ENCODE measurements around the gene TJAP1. TPM values are rescaled to one million over a fixed set of nuclear protein-coding genes. Genes with fewer than 3 reads are reported as not detected.

Gene TJAP1
- total RNA-seq, 2 experiments from 2014 or later = 42.7 to 47.6 TPM

DNA sequence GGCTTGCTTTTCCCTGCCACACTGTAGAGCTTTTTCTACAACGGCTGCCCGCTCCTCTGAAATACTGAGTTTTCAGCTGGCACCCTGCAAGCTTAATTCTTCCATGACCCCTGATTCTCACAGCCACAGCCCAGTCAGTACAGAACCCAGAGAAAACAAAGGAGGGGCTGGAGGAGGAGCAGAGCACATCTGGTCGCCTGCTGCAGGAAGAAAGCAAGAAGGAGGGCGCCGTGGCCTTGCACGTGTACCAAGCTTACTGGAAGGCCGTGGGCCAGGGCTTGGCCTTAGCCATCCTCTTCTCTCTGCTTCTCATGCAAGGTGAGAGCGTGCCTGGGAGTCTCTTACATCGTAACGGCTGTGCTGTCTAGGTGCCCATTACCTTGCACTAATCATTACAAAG lies 33.3 kb upstream of the TJAP1 start:
- Mint-ChIP-seq H3K27me3 (no peaks in the 10 kb centered on the region), H3K27ac (peak overlapping the region; percentile 24), H3K36me3 (peaks cover 2% of the 10 kb centered on the region), H3K4me1 (no peaks in the 10 kb centered on the region), H3K4me3 (no peak overlapping the region), H3K9me3 (no peaks in the 10 kb centered on the region)
- POLR2A ChIA-PET = no interaction called here
- DNase-seq = no peak
- no peak for ATAC-seq (ENCODE audit: low read depth)

- ATAC-seq (ENCODE audit: low read depth) = no peak
- no peak for DNase-seq
- H3K36me3 Mint-ChIP-seq = peaks cover 2% of the 10 kb centered on the region
- H3K9me3 Mint-ChIP-seq = no peaks in the 10 kb centered on the region
- H3K4me1 Mint-ChIP-seq = no peaks in the 10 kb centered on the region
- no peaks in the 10 kb centered on the region for H3K27me3 Mint-ChIP-seq
- POLR2A ChIA-PET = no interaction called here
- no peak overlapping the region for H3K27ac Mint-ChIP-seq
- no peak overlapping the region for H3K4me3 Mint-ChIP-seq
Measured at GRCh38 chr6:43444582-43444981, 32.8 kb upstream of the TJAP1 start.

GRCh38 chr6:43445576-43445975 lies 31.8 kb upstream of the TJAP1 start:
- Mint-ChIP-seq H3K36me3 (peaks cover 2% of the 10 kb centered on the region), H3K4me3 (no peak overlapping the region), H3K27ac (no peak overlapping the region), H3K27me3 (no peaks in the 10 kb centered on the region), H3K9me3 (no peaks in the 10 kb centered on the region), H3K4me1 (no peaks in the 10 kb centered on the region)
- POLR2A ChIA-PET = no interaction called here
- DNase-seq (no peak), ATAC-seq (ENCODE audit: low read depth) (no peak)

GRCh38 chr6:43447604-43448003 lies 29.8 kb upstream of the TJAP1 start:
- Mint-ChIP-seq H3K36me3 (peaks cover 2% of the 10 kb centered on the region), H3K27me3 (no peaks in the 10 kb centered on the region), H3K4me1 (no peaks in the 10 kb centered on the region), H3K9me3 (no peaks in the 10 kb centered on the region), H3K4me3 (no peak overlapping the region), H3K27ac (no peak overlapping the region)
- ATAC-seq (ENCODE audit: low read depth) (no peak), DNase-seq (no peak)
- POLR2A ChIA-PET = interaction anchor here (0.7 kb wide), 1 partner anchor 655 kb away, joined by 3 read pairs; no protein-coding TSS in a partner anchor

- POLR2A ChIA-PET = no interaction called here
- H3K4me1 Mint-ChIP-seq = no peaks in the 10 kb centered on the region
- DNase-seq = no peak
Measured at GRCh38 chr6:43448916-43449315, 28.5 kb upstream of the TJAP1 start.

DNA sequence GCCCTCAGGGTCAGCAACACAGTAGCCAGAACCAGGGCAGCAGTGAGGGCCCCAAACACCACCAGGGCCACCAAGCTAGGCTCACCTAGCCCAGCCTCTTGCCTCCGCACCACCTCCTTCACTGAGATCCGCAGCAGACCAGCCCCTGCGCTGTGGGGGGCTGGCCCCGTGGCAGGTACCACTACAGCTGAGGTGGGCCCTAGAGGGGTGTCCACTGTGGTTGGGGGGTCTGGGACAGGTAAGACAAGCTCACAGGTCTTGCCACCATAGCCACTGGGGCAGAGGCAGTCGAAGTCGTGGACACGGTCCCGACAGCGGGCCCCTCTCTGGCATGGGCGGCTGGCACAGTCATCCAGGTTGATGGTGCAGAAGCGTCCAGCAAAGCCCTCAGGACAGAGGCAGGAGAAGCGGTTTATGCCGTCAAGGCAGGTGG lies 26.7 kb upstream of the TJAP1 start:
- POLR2A ChIA-PET = interaction anchor here (0.8 kb wide), 1 partner anchor 9 kb away, joined by 6 read pairs; no protein-coding TSS in a partner anchor
- Mint-ChIP-seq H3K27ac (no peak overlapping the region), H3K4me3 (no peak overlapping the region), H3K9me3 (no peaks in the 10 kb centered on the region), H3K27me3 (peaks cover 11% of the 10 kb centered on the region), H3K36me3 (peaks cover 5% of the 10 kb centered on the region), H3K4me1 (peaks cover 7% of the 10 kb centered on the region)
- no peak for ATAC-seq (ENCODE audit: low read depth)
- DNase-seq = no peak

More at GRCh38 chr6:43448916-43449315, 28.5 kb upstream of the TJAP1 start:
- peaks cover under 1% of the 10 kb centered on the region for H3K27me3 Mint-ChIP-seq
- H3K9me3 Mint-ChIP-seq = no peaks in the 10 kb centered on the region
- no peak overlapping the region for H3K4me3 Mint-ChIP-seq
- peaks cover 4% of the 10 kb centered on the region for H3K36me3 Mint-ChIP-seq
- ATAC-seq (ENCODE audit: low read depth) = no peak
- no peak overlapping the region for H3K27ac Mint-ChIP-seq

- POLR2A ChIA-PET = no interaction called here
- DNase-seq = no peak
- Mint-ChIP-seq H3K9me3 (no peaks in the 10 kb centered on the region), H3K36me3 (peaks cover 6% of the 10 kb centered on the region), H3K27me3 (peaks cover 17% of the 10 kb centered on the region), H3K27ac (no peak overlapping the region), H3K4me1 (peaks cover 12% of the 10 kb centered on the region), H3K4me3 (no peak overlapping the region)
- no peak for ATAC-seq (ENCODE audit: low read depth)
Measured at GRCh38 chr6:43451348-43451747, 26.0 kb upstream of the TJAP1 start.

- DNase-seq (no peak), ATAC-seq (ENCODE audit: low read depth) (no peak)
- Mint-ChIP-seq H3K27ac (no peak overlapping the region), H3K4me3 (no peak overlapping the region), H3K4me1 (peaks cover 12% of the 10 kb centered on the region), H3K9me3 (no peaks in the 10 kb centered on the region), H3K27me3 (peaks cover 23% of the 10 kb centered on the region), H3K36me3 (peaks cover 6% of the 10 kb centered on the region)
- POLR2A ChIA-PET = no interaction called here
Measured at GRCh38 chr6:43451939-43452338, 25.4 kb upstream of the TJAP1 start.

GRCh38 chr6:43452896-43453295 lies 24.5 kb upstream of the TJAP1 start:
- Mint-ChIP-seq H3K9me3 (no peaks in the 10 kb centered on the region), H3K4me3 (no peak overlapping the region), H3K4me1 (peaks cover 12% of the 10 kb centered on the region), H3K27me3 (peaks cover 29% of the 10 kb centered on the region), H3K27ac (no peak overlapping the region), H3K36me3 (peaks cover 6% of the 10 kb centered on the region)
- POLR2A ChIA-PET = interaction anchor here (0.6 kb wide), 1 partner anchor 24 kb away, joined by 4 read pairs; no protein-coding TSS in a partner anchor
- ATAC-seq (ENCODE audit: low read depth) (no peak), DNase-seq (no peak)

- Mint-ChIP-seq H3K27ac (no peak overlapping the region), H3K9me3 (no peaks in the 10 kb centered on the region), H3K4me3 (peak overlapping the region; percentile 82), H3K27me3 (peaks cover 29% of the 10 kb centered on the region), H3K36me3 (peaks cover 6% of the 10 kb centered on the region), H3K4me1 (peaks cover 12% of the 10 kb centered on the region)
- DNase-seq (no peak), ATAC-seq (ENCODE audit: low read depth) (no peak)
- POLR2A ChIA-PET = no interaction called here
Measured at GRCh38 chr6:43453831-43454230, 23.5 kb upstream of the TJAP1 start.

DNA sequence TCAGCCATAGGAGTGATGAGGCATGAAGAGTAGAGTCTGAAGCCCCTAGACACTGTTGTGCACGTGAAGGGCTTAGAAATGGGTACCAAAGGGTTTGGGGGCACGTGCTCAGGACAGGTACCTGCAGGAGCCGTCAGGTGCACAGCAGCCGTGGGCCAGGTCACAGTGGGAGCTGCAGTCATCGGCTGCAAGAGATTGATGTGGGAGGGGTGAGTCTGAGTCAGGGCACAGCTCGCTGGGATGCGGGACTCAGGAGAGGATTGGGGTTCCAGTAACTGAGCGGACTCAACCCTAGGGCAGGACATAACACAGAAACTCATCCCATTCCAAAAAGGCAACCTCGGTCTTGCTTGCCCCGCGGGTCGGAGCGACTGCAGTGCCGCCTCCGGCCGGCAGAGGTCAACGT lies 23.1 kb upstream of the TJAP1 start:
- Mint-ChIP-seq H3K27ac (no peak overlapping the region), H3K9me3 (no peaks in the 10 kb centered on the region), H3K36me3 (peaks cover 6% of the 10 kb centered on the region), H3K4me1 (peaks cover 12% of the 10 kb centered on the region), H3K4me3 (peak overlapping the region; percentile 82), H3K27me3 (peaks cover 29% of the 10 kb centered on the region)
- no peak for ATAC-seq (ENCODE audit: low read depth)
- DNase-seq = no peak
- POLR2A ChIA-PET = no interaction called here

DNA sequence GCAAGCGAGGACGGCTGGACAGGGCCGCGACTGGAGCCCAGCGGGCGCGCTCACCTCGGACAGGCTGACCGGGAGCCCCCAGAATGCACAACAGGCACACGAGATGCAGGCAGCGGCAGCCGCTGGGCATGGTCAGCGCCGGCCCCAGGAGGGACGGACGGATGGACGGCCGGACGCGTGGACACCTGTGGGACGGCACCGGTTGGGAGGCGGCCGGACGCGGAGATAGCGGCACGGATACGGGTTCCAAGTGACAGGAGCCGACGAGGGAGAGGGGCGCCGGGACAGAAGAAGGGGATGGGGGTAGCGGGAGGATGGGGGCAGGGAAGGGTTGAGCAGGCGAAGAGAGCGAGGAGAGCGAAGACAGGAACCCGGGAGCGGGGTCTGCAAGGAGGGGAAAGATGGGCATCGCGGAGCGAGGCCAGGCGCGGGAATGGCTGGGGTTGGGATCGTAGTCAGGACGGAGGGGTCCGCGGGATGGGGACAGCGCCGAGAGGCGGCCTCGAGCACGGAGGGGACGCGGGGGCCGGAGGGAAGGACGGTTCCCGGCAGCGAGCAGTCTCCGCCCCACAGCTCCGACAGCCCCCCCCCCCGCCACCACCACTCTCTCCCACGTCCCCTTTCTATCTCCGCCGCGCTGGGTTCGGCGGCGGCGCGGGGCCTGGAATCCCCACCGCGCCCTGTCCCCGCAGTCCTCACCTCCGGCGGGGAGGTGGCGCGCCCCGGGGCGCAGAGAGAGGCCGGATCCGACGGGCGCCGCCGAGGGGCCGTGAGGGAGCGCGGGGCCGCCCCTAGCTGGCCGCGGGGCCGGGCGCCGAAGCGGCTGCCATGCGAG lies 22.5 kb upstream of the TJAP1 start:
- ATAC-seq (ENCODE audit: low read depth) (peak; percentile 59), DNase-seq (peak; percentile 81)
- POLR2A ChIA-PET = interaction anchor here (0.7 kb wide), 1 partner anchor 26 kb away, joined by 4 read pairs; no protein-coding TSS in a partner anchor
- Mint-ChIP-seq H3K4me1 (peaks cover 12% of the 10 kb centered on the region), H3K9me3 (no peaks in the 10 kb centered on the region), H3K27me3 (peaks cover 32% of the 10 kb centered on the region), H3K27ac (no peak overlapping the region), H3K4me3 (peak overlapping the region; percentile 82), H3K36me3 (peaks cover 6% of the 10 kb centered on the region)

DNA sequence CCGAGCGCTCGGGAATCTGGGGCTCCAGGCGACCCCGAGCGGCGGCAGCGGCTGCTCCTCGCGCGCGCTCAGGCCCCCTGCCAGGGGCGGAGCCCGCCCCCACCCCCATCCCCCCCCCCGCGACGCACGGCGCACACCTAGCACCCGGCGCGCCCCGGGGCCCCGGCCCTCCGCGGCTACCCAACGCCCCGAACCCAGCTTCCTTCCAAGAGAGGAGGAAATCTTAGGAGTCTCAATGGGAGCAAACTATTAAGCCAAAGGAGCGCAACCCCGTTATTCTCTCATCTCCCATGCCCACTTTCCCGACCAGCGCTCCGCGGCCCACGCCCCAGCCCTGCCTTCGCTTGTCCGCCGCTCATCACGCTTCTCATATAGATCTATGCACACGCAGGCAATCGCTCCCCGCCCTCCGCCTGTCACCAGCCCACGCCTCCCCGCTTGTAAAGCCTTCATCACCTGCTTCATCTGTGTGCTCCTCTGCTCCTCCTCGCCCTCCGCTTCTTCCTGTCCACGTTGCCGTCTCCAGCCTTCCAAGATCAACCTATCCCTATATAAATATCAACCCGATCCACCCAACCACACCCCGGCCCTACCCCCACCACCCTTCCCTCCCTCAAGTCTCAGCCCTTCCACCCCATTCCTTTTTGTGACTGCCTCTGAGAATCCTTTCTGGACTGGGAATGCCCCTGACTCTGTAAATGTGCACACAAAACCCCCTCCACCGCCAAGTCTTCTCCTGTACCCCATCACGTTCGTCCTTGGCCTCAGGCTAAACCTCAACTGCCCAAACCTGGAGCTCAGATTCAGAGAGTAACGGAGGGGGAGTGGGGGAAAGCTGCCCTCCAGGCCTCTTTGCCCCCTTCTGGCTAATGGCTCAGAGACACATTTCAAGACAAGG lies 21.6 kb upstream of the TJAP1 start, which contains the start of gene DLK2:
TSS of gene DLK2 (minus strand) at position 18 of the 898 bp plus-strand sequence. CDS start 723 bp downstream, outside the sequence.
- Mint-ChIP-seq H3K27ac (peak within 1 kb of the TSS; percentile 36), H3K4me1 (peaks cover 12% of the 10 kb centered on the region), H3K9me3 (no peaks in the 10 kb centered on the region), H3K36me3 (peaks cover 6% of the 10 kb centered on the region), H3K4me3 (peak within 1 kb of the TSS; percentile 87), H3K27me3 (peaks cover 33% of the 10 kb centered on the region)
- POLR2A ChIA-PET = interaction anchor here (0.7 to 1.1 kb wide), 2 partner anchors 22 to 27 kb away, joined by 4 to 6 read pairs; no protein-coding TSS in a partner anchor
- ATAC-seq (ENCODE audit: low read depth) = peak; percentile 54
- DNase-seq = peak; percentile 51

All from activated naive CD8-positive, alpha-beta T cell treated with anti-CD3 and anti-CD28 coated beads, Interleukin-2, amount 10 ng/mL, durations not matched to agents 7 days and 5 days (primary cell).